HepG2 (cell line): ENCODE results near the gene TXNDC12. TPM values are rescaled to one million over a fixed set of nuclear protein-coding genes. Genes with fewer than 3 reads are reported as not detected.
"Not testable (repeated sequence)": the region's sequence is repeated elsewhere in the genome, so short reads cannot be mapped to it uniquely, and the experiment has no call there.

Source experiments
- ATAC-seq: fragments of 200-7000 bp; cut with Tn5 transposase; 3 replicates; pipeline ENCODE4 v1.9.1; 2020; ENCODE audit warnings: mild to moderate bottlenecking, moderate library complexity
- BruUV-seq: library from RNA; stranded (reverse); fragments of 400-500 nt; replicated peaks from 2 replicates; lab custom pipeline; 2021; lab: Mats Ljungman, UMichigan
- CTCF ChIA-PET: fragments of 300-600 bp; formaldehyde crosslinking; extraction: SDS; loops from one replicate; lab custom pipeline; 2021; ENCODE audit warnings: low total read pairs, inconsistent platforms, low intra/inter-chr PET ratio; lab: Yijun Ruan, JAX
- POLR2A ChIA-PET: fragments of 350-600 bp; sonication (Branson Sonifier 250); formaldehyde crosslinking; loops from one replicate; lab custom pipeline; 2020; ENCODE audit warnings: antibody characterized with exemption, inconsistent platforms; lab: Yijun Ruan, JAX
- DNase-seq: peaks from one replicate; pipeline ENCODE4 v3.0.0-alpha.2; 2015; ENCODE audit warnings: low spot score
- FAIRE-seq: peaks from 3 replicates; lab custom pipeline; 2011; peaks lifted over from hg19 to GRCh38; lab: Jason Lieb, UNC
- H2AFZ ChIP-seq: one replicate; pipeline ENCODE4 v1.6.1; 2011; ENCODE audit warnings: low read length, inconsistent platforms
- H3K27ac ChIP-seq: fragments of 300-600 bp; 3 replicates; pipeline ENCODE4 v1.8.0; 2011; ENCODE audit warnings: mixed run types, mild to moderate bottlenecking, mixed read lengths, low read length, inconsistent platforms; ENCODE audit not compliant: insufficient read depth; ENCODE audit errors: extremely low read length
- H3K27me3 ChIP-seq, 2 experiments: fragments of 200-600 bp in 1 of 2; 2 replicates in 1 of 2; 3 replicates in 1 of 2; pipeline versions ENCODE4 v1.6.0 to v1.8.0; 2011; ENCODE audit warnings: low read length in 2 of 2, mild to moderate bottlenecking in 2 of 2, moderate library complexity in 2 of 2, inconsistent platforms in 1 of 2; ENCODE audit not compliant: insufficient read depth in 2 of 2, control insufficient read depth in 1 of 2
- H3K36me3 ChIP-seq, 2 experiments: fragments of 200-600 bp in 1 of 2; replicated peaks in 1 of 2; 2 replicates in 1 of 2; 3 replicates in 1 of 2; pipeline versions ENCODE4 v1.5.1 to v1.8.0; 2011; ENCODE audit warnings: low read length in 2 of 2, inconsistent platforms in 1 of 2; ENCODE audit not compliant: insufficient read depth in 2 of 2, control insufficient read depth in 1 of 2
- H3K4me1 ChIP-seq: 2 replicates; pipeline ENCODE4 v1.5.1; 2012; ENCODE audit warnings: low read length, inconsistent platforms; ENCODE audit not compliant: insufficient read depth
- H3K4me2 ChIP-seq: 2 replicates; pipeline ENCODE4 v1.6.0; 2011; ENCODE audit warnings: low read depth, low read length, inconsistent platforms
- H3K4me3 ChIP-seq, 3 experiments: fragments of 200-600 bp in 1 of 3; sonication (generic), shearing (Covaris generic) in 1 of 3; replicated peaks in 1 of 3; 2 replicates each; pipeline ENCODE4 v1.5.1; 2011 to 2016; ENCODE audit warnings: low read length in 3 of 3, inconsistent platforms in 2 of 3, low read depth in 2 of 3, mild to moderate bottlenecking in 2 of 3, control low read depth in 1 of 3, mixed read lengths in 1 of 3; ENCODE audit not compliant: insufficient read depth in 1 of 3
- H3K79me2 ChIP-seq: one replicate; pipeline ENCODE4 v1.6.1; 2011; ENCODE audit warnings: low read length, inconsistent platforms; ENCODE audit not compliant: insufficient read depth
- H3K9ac ChIP-seq: 2 replicates; pipeline ENCODE4 v1.6.0; 2011; ENCODE audit warnings: mild to moderate bottlenecking, low read depth, low read length, inconsistent platforms; ENCODE audit not compliant: insufficient read depth
- H3K9me3 ChIP-seq: 2 replicates; pipeline ENCODE4 v1.5.1; 2012; ENCODE audit warnings: mild to moderate bottlenecking, low read length
- H4K20me1 ChIP-seq: 2 replicates; pipeline ENCODE4 v1.6.0; 2011; ENCODE audit warnings: inconsistent platforms, mild to moderate bottlenecking, low read length, moderate library complexity; ENCODE audit not compliant: insufficient read depth
- FOXO4 ChIP-seq: sonication (generic); formaldehyde crosslinking; conservative IDR thresholded peaks from 2 replicates; pipeline ENCODE4 v1.8.1; 2023; ENCODE audit warnings: missing genetic modification reagents
- HDAC1 ChIP-seq: sonication (generic); formaldehyde crosslinking; IDR thresholded peaks from 2 replicates; pipeline ENCODE4 v1.5.1; 2020; ENCODE audit warnings: mild to moderate bottlenecking, missing genetic modification reagents
- NR3C1 ChIP-seq: sonication (generic); formaldehyde crosslinking; IDR thresholded peaks from 2 replicates; pipeline ENCODE4 v1.4.0; 2020; ENCODE audit warnings: missing genetic modification reagents
- PRDM10 ChIP-seq: sonication (generic); formaldehyde crosslinking; IDR thresholded peaks from 2 replicates; pipeline ENCODE4 v1.4.0; 2020; ENCODE audit warnings: low read depth, missing genetic modification reagents
- SOX13 ChIP-seq, 3 experiments: fragments of 450-650 bp in 1 of 3; sonication (generic) in 1 of 3; formaldehyde crosslinking in 1 of 3; IDR thresholded peaks in 2 of 3; conservative IDR thresholded peaks in 1 of 3; 2 replicates each; pipeline versions ENCODE4 v1.5.0 to v1.6.1; 2016 to 2020; ENCODE audit warnings: antibody characterized with exemption in 1 of 3, mild to moderate bottlenecking in 1 of 3, missing compliant biosample characterization in 1 of 3, missing genetic modification reagents in 1 of 3, moderate library complexity in 1 of 3
- SOX5 ChIP-seq: IDR thresholded peaks from 2 replicates; pipeline ENCODE4 v1.6.1; 2016; ENCODE audit warnings: borderline replicate concordance
- TARDBP ChIP-seq: sonication (generic); formaldehyde crosslinking; IDR thresholded peaks from 2 replicates; pipeline ENCODE4 v1.8.0; 2022; ENCODE audit warnings: mild to moderate bottlenecking, missing genetic modification reagents
- WGBS: methylation state at CpG from one replicate; pipeline ENCODE4 v1.1.6; 2017; ENCODE audit warnings: low lambda C conversion rate; 5-methylcytosine and 5-hydroxymethylcytosine counted together
- in situ Hi-C: cut with HindIII; loops from 2 replicates; pipeline ENCODE4 v1.10.0; 2017; ENCODE audit warnings: low pct_unique_long_range_greater_than_20kb; ENCODE audit not compliant: extremely low pct_ligation_motif_present
- intact Hi-C: fragments of 100-400 bp; cut with micrococcal nuclease; formaldehyde crosslinking; loops from one replicate; pipeline ENCODE4 v1.10.0; 2022; ENCODE audit not compliant: unreplicated experiment
- polyA plus RNA-seq, 8 experiments: library from polyadenylated mRNA; depleted of rRNA in 3 of 8; stranded (reverse) in 7 of 8; unstranded in 1 of 8; fragments of >200 nt; fragmentation: Illumina TruSeq in 4 of 8; extraction: Trizol in 4 of 8; gene quantifications; 2 replicates each; pipeline versions ENCODE4 v1.2.1 to v1.2.3, GENCODE V29; 2011 to 2016; ENCODE audit warnings: low read depth in 4 of 8, missing spikeins in 1 of 8, mixed read lengths in 1 of 8; ENCODE audit not compliant: insufficient read depth in 1 of 8
- total RNA-seq, 5 experiments: library from RNA; depleted of rRNA; stranded (reverse); fragments of >200 nt; fragmentation: Illumina TruSeq; extraction: Trizol; gene quantifications; 2 replicates each; pipeline ENCODE4 v1.2.3, GENCODE V29; 2016; ENCODE audit warnings: low read depth in 1 of 5

Gene TXNDC12
- total and polyA plus RNA-seq, 2 of the 13 experiments (the other 11 are each of a cell fraction or from before 2014, with no cell fraction given) = 65.6 to 67.2 TPM

GRCh38 chr1:52005548-52005947, 49.4 kb downstream of the TXNDC12 start:
- H3K36me3 ChIP-seq; FAIRE-seq; H3K9me3 ChIP-seq; in situ Hi-C loops; H3K79me2 ChIP-seq; H4K20me1 ChIP-seq; H3K4me3 ChIP-seq; CTCF ChIA-PET; H3K27me3 ChIP-seq; BruUV-seq; TF ChIP-seq SOX13 (IDR thresholded peaks at IDR 0.05): not testable (repeated sequence)
- Histone ChIP-seq H2AFZ (peak overlapping the region; percentile 70), H3K27ac (peak overlapping the region; percentile 21), H3K9ac (0 out of 2 replicates have a peak overlapping the region, but pooled peaks have one; percentile 10), H3K4me1 (peaks cover 28% of the 10 kb centered on the region), H3K4me2 (peak overlapping the region; percentile 72)
- POLR2A ChIA-PET = interaction anchor here (1.2 to 4.5 kb wide), 3 partner anchors 32 to 126 kb away, joined by 3 to 13 read pairs (median 3); partner anchors contain the start of gene TXNDC12
- DNase-seq = peak; percentile 28
- 0 out of 2 replicates have a peak, but pooled peaks have one; percentile 14 for TF ChIP-seq FOXO4 (CRISPR knock-in tag)
- peak; percentile 28; the same call in 1 of the 2 replicates for TF ChIP-seq SOX5 (CRISPR knock-in tag)
- TF ChIP-seq SOX13 (CRISPR knock-in tag; conservative IDR thresholded peaks at IDR 0.05 in 1 of 2, IDR thresholded peaks at IDR 0.05 in 1 of 2) = 0 out of 4 replicates have a peak, but pooled peaks of 1 of the 2 experiments have one; percentile 42
- 0 out of 2 replicates have a peak, but pooled peaks have one; percentile 38 for TF ChIP-seq TARDBP (CRISPR knock-in tag)
- 0 out of 2 replicates have a peak, but pooled peaks have one; percentile 16 for TF ChIP-seq HDAC1 (CRISPR knock-in tag)
- peak; percentile 61 for ATAC-seq
- intact Hi-C loops = loop anchor here (10.0 kb wide), 1 partner anchor 181 kb away; no protein-coding TSS in a partner anchor
- 11% methylated on average over 3 of the region's 3 CpGs for WGBS

GRCh38 chr1:52003877-52004276, 51.1 kb downstream of the TXNDC12 start:
- POLR2A ChIA-PET = no interaction called here
- Histone ChIP-seq H3K4me1 (peaks cover 28% of the 10 kb centered on the region), H2AFZ (no peak overlapping the region), H3K4me3 (no peak overlapping the region), H4K20me1 (no peaks in the 10 kb centered on the region), H3K27me3 (peaks cover 0 to 4% of the 10 kb centered on the region in 2 experiments; a peak in 2 of 5 replicates), H3K27ac (no peak overlapping the region), H3K9ac (no peak overlapping the region), H3K4me2 (no peak overlapping the region), H3K79me2 (no peaks in the 10 kb centered on the region), H3K9me3 (no peaks in the 10 kb centered on the region), H3K36me3 (no peaks in the 10 kb centered on the region)
- in situ Hi-C loops = no loop called here
- ATAC-seq = no peak
- no peak for DNase-seq
- FAIRE-seq = no peak
- no peak for TF ChIP-seq NR3C1
- TF ChIP-seq PRDM10 (CRISPR knock-in tag) = peak; percentile 47; the same call in 1 of the 2 replicates
- intact Hi-C loops = loop anchor here (5.0 to 10.0 kb wide), 2 partner anchors 87 to 179 kb away; no protein-coding TSS in a partner anchor
- CTCF ChIA-PET = no interaction called here
- WGBS = 28% methylated on average over 4 of the region's 4 CpGs
- BruUV-seq = no TSS peak
